Middle frontal gyrus (tissue), 1 donor: ENCODE results near the gene GTF2IRD1.
"Not testable (repeated sequence)": the region's sequence is repeated elsewhere in the genome, so short reads cannot be mapped to it uniquely, and the experiment has no call there.

Experiments
- DNase-seq: peaks from one replicate; pipeline ENCODE4 v3.0.0-alpha.2; 2015; ENCODE audit warnings: low spot score; ENCODE audit errors: extremely low spot score

Gene GTF2IRD1

GRCh38 chr7:74590813-74591212 lies 137.1 kb downstream of the GTF2IRD1 start:
- no peak for DNase-seq

DNA sequence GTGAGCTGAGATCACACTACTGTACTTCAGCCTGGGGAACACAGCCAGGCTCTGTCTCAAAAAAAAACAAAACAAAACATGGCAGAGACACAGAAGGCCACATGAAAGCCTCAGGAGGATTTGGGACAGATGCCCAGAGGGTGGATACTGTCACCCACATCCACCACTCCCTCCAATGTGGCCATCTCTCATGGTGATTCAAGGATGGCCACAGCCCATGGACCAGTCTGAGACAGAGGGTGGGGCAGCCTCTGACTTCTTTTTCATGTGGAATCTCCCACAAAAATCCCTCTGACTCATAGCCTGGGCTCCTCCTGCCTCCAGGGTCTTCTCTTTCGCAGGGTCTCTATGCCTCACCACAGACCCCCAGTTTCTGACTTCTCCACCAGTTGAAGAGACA lies 144.9 kb downstream of the GTF2IRD1 start:
- DNase-seq: no peak

GRCh38 chr7:74599244-74599643 lies 145.5 kb downstream of the GTF2IRD1 start:
- DNase-seq: no peak

DNA sequence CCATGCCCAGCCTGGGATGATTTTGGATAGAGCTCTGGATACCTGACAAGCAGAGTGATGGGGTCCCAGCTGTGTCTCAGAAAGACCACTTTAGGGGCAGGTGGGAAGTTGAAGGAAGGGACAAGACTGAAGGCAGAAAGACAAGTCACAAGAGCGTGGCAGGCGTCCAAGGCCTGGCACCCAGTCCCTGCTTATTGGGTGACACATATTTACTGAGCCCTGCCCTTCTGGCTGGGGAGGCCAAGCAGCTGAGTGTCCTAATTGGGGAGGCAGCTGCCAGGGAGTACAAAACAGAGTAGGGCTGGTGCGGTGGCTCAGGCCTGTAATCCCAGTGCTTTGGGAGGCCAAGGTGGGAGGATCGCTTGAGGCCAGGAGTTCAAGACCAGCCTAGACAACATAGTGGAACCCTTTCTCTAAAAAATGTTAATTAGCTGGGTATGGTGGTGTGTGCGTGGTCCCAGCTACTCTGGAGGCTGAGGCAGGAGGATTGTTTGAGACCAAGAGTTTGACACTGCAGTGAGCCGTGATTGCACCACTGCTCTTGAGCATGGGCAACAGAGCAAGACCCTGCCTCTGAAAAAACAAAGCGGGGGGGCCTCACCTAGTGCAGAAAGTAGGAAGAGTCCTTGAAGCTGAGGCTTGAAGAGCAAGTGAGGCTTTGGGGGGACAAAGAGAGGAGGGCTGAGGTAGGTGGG lies 150.8 kb downstream of the GTF2IRD1 start:
- DNase-seq: no peak

DNA sequence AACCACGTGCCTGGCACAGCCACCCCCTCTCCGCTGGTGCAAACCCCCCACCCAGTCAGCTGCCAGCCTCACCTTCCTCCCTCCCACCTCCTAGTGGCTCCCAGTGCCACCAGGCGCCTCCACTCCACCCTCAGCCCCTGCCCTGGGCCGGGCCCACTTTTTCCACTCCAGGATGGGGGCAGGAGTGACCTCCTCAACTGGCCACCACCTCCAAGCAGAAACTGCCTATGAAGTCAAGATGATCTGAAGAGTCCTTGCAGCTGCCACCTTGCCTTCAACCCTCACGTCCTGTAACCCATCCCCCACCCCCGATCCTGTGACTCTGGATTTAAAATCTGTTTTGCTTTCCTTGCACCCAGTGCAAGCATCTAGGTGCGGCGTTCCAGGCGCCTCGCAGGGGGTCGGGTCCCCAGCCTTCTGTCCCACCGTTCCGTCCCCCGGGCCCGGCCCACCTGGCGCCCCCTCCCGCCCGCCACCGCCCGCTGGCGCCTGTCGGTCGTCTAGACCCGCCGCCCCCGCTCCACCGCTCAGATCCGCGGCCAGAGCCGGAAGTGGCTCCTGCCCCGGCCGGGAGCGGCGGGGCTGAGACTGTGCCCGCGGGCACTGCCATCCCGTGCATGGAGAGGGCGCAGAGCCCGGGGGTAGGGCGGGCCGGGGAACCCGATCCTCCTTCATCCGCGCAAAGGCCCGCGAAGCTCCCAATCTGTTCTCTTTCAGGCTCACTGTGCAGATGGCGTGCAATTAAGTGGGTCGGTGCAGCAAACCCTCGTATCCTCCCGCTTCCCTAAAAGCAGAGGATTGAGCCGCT lies 152.6 kb downstream of the GTF2IRD1 start:
- no peak for DNase-seq

DNA sequence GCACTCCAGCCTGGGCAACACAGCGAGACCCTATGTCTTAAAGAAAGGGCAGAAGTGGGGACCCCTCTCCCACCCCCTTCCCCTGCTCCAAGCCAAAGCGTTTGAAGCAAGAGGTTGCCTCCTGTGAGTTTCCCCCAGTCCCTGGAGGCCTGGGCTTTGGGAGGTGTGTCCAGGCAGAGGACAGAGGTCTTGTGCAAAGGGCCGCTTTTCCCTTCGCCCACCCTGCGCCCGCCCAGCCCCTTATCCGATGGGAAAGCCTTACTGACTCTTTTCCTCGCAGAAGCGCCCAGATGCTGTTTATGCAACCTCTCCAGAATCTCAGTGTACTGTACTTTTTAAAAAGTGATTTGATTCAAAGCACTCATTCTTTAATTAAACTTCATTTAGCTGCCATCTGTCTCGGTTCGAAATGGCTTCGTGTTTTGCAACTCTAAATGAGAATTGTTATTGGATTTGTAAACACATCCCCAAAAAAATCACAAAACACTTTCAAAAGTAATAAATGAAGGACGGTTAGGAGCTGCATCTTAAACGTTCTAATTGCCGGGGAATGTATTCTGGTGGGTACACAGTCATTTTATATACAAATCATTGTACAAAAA lies 153.3 kb downstream of the GTF2IRD1 start:
- peak; percentile 3 for DNase-seq

GRCh38 chr7:74612015-74612829 lies 158.5 kb downstream of the GTF2IRD1 start:
- no peak for DNase-seq

GRCh38 chr7:74615933-74616780 lies 162.5 kb downstream of the GTF2IRD1 start:
- no peak for DNase-seq

- no peak for DNase-seq
Observed at GRCh38 chr7:74617180-74617744, 163.6 kb downstream of the GTF2IRD1 start.

DNA sequence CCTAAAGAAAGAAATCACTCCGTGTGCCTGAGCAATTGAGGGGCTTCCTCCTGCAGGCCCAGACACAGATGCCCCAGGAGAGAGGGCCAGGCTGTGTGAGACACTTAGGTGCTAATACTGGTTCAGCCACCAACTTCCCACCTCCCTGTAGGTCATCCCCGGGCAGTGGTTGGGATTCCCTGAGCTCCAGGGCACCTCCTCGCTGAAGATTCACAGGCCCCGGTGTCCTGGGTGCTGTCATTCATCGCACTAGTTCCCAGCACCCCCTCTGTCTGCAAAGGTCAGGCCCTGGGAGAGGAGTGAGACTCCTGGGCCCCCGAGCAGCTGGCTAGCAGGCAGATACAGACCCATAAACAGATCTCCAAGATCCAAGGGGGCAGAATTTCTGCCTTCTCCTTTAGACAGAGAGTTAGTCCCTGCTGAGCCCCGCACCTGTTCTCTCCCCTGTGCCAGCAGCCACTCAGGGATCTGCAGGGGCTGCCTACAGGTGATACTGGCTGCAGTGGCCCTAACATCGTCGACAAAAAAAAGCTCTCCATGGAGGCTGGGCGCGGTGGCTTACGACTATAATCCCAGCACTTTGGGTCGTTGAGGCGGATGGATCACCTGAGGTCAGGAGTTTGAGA lies 165.6 kb downstream of the GTF2IRD1 start:
- DNase-seq: no peak

GRCh38 chr7:74622228-74622749 lies 168.6 kb downstream of the GTF2IRD1 start:
- DNase-seq: no peak

- no peak for DNase-seq
Observed at GRCh38 chr7:74623135-74623534, 169.4 kb downstream of the GTF2IRD1 start.

DNA sequence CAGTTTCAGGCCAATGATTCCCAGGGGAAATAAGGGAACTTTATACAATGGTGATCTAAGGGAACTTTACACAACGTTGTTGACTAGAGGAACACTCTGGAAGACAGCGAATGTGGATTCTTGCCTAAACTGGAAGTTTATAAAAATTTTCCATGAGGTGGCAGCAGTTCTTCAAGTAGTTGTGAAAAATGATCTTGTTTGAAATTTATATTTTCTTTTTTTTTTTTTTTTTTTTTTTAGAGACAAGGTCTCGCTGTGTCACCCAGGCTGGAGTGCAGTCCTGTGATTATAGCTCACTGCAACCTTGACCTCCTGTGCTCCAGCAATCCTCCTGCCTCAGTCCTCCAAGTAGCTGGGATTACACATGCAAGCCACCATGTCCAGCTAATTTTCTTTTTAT lies 171.7 kb downstream of the GTF2IRD1 start:
- peak; percentile 29 for DNase-seq

- DNase-seq: no peak
Observed at GRCh38 chr7:74627661-74628411, 174.1 kb downstream of the GTF2IRD1 start.

- DNase-seq: no peak
Observed at GRCh38 chr7:74632505-74632904, 178.8 kb downstream of the GTF2IRD1 start.

- DNase-seq: no peak
Observed at GRCh38 chr7:74633451-74633921, 179.8 kb downstream of the GTF2IRD1 start.

DNA sequence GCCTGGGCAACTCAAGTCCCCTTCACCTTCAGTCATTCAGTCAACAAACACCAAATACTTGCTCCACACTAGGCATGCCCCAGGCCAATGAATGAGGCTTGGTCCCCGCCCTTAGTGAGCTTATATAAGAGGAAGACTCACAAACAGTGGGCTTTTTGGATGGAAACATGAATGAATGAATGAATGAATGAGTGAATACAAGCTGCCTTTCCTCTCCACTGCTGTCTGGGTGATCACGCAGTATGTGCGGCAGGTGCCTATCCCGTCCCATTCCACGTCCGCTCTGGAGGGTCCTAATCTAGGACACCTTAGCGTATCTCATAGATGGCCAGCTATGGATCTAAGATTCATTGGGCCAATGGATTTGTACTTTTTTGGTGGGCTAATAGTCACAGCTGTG lies 184.0 kb downstream of the GTF2IRD1 start:
- no peak for DNase-seq

DNA sequence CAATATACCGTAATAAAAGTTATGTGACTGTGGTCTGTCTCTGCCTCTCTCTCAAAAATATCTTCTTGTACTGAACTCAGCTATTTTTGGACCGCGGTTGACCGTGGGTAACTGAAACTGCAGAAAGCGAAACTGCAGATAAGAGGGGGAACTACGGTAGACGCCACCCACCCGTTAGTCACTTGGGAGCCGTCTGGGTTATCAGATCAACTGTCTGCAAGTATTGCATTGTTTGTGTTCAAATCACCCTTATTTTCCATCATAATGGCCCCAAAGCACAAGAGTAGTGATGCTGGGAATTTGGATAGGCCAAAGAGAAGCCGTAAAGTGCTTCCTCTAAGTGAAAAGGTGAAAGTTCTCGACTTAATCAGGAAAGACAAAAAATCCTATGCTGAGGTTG lies 196.3 kb downstream of the GTF2IRD1 start:
- DNase-seq: not testable (repeated sequence)
